Upper lobe of left lung (tissue), 6 donors: ENCODE results near the gene ETFA. TPM values are rescaled to one million over a fixed set of nuclear protein-coding genes. Genes with fewer than 3 reads are reported as not detected.

Experiments used
- ATAC-seq, 2 donors: fragments of 200-7000 bp; cut with Tn5 transposase; one replicate each; pipeline ENCODE4 v1.9.1; 2022; ENCODE audit warnings: mild to moderate bottlenecking in 2 of 2, moderate library complexity in 2 of 2; ENCODE audit not compliant: low FRiP score in 2 of 2
- DNase-seq, 2 donors: peaks; one replicate each; pipeline ENCODE4 v3.0.0-alpha.2; 2019 to 2020
- H3K27ac ChIP-seq, 4 donors: fragments of 200-600 bp; sonication (generic); one replicate each; pipeline ENCODE4 v1.5.1; 2016 to 2019
- H3K27me3 ChIP-seq, 4 donors: fragments of 200-600 bp; sonication (generic); one replicate each; pipeline ENCODE4 v1.5.1; 2017 to 2019
- H3K36me3 ChIP-seq, 4 donors: fragments of 200-600 bp; sonication (generic); one replicate each; pipeline ENCODE4 v1.5.1; 2016 to 2019
- H3K4me1 ChIP-seq, 4 donors: fragments of 200-600 bp; sonication (generic); one replicate each; pipeline ENCODE4 v1.5.1; 2018 to 2019
- H3K4me3 ChIP-seq, 4 donors: fragments of 200-600 bp; sonication (generic); one replicate each; pipeline ENCODE4 v1.5.1; 2017 to 2019; ENCODE audit warnings: mild to moderate bottlenecking in 2 of 4, moderate library complexity in 1 of 4
- H3K9me3 ChIP-seq, 4 donors: fragments of 200-600 bp; sonication (generic); one replicate each; pipeline ENCODE4 v1.5.1; 2018 to 2019
- CTCF ChIP-seq, 6 experiments: fragments of 450-650 bp in 4 of 6; fragments of 200-600 bp in 2 of 6; sonication (generic) in 2 of 6; IDR thresholded peaks; one replicate each; pipeline ENCODE4 v1.5.1; 2016 to 2019; ENCODE audit warnings: antibody characterized with exemption in 6 of 6
- EP300 ChIP-seq, 4 donors: sonication (generic); formaldehyde crosslinking; IDR thresholded peaks; one replicate each; pipeline ENCODE4 v1.5.1; 2017; ENCODE audit warnings: antibody characterized with exemption in 4 of 4, control low read depth in 2 of 4
- POLR2A ChIP-seq, 4 donors: fragments of 450-650 bp; IDR thresholded peaks; one replicate each; pipeline ENCODE4 v1.5.1; 2016 to 2017; ENCODE audit warnings: antibody characterized with exemption in 4 of 4, mild to moderate bottlenecking in 2 of 4
- POLR2AphosphoS5 ChIP-seq, 2 donors: sonication (generic); formaldehyde crosslinking; IDR thresholded peaks; one replicate each; pipeline ENCODE4 v1.5.1; 2017; ENCODE audit warnings: antibody characterized with exemption in 2 of 2
- WGBS, 2 donors: methylation state at CpG; one replicate each; pipeline ENCODE4 v1.1.5; 2017 to 2018; 5-methylcytosine and 5-hydroxymethylcytosine counted together
- total RNA-seq, 6 donors: library from RNA; depleted of rRNA in 4 of 6; stranded (reverse); fragments of >200 nt in 4 of 6; gene quantifications; one replicate each; pipeline versions ENCODE4 v1.1.0 to v1.2.1, GENCODE V29; 2016 to 2021
- donor health status: DM: no; HTN: no; CAD: no; lungs with moderate emphysema.
- donor health status: DM: no; HTN: yes; CAD: no; lungs with severe emphysema.

ETFA gene
- total RNA-seq, 6 donors from 2014 or later = 31.6 to 82.9 (median 68.7) TPM

GRCh38 chr15:76199106-76200082 lies 111.9 kb downstream of the ETFA start:
- TF ChIP-seq POLR2AphosphoS5 (IDR thresholded peaks at IDR 0.05) (no peak), EP300 (IDR thresholded peaks at IDR 0.05) (no peak), POLR2A (IDR thresholded peaks at IDR 0.05) (no peak), CTCF (IDR thresholded peaks at IDR 0.05) (no peak)
- Histone ChIP-seq H3K36me3 (peaks cover 0 to 8% (median 0%) of the 10 kb centered on the region in 4 donors), H3K4me3 (no peak overlapping the region), H3K4me1 (peaks cover 0 to 9% (median 5%) of the 10 kb centered on the region in 4 donors), H3K9me3 (no peaks in the 10 kb centered on the region), H3K27ac (no peak overlapping the region), H3K27me3 (no peaks in the 10 kb centered on the region)
- WGBS, 2 donors = 80 to 81% methylated on average over 19 of the region's 19 CpGs
- peak in 1 of 2 donors; percentile 43 for ATAC-seq
- DNase-seq = no peak

GRCh38 chr15:76198456-76199105 lies 112.7 kb downstream of the ETFA start:
- WGBS, 2 donors = 90 to 92% methylated on average over 2 to 6 of the region's 6 CpGs
- Histone ChIP-seq H3K27ac (no peak overlapping the region), H3K9me3 (no peaks in the 10 kb centered on the region), H3K4me1 (peaks cover 0 to 9% (median 5%) of the 10 kb centered on the region in 4 donors), H3K36me3 (peaks cover 0 to 1% (median 0%) of the 10 kb centered on the region in 4 donors), H3K27me3 (no peaks in the 10 kb centered on the region), H3K4me3 (no peak overlapping the region)
- ATAC-seq (no peak), DNase-seq (no peak)
- TF ChIP-seq CTCF (IDR thresholded peaks at IDR 0.05) (no peak), EP300 (IDR thresholded peaks at IDR 0.05) (no peak), POLR2A (IDR thresholded peaks at IDR 0.05) (no peak), POLR2AphosphoS5 (IDR thresholded peaks at IDR 0.05) (no peak)

DNA sequence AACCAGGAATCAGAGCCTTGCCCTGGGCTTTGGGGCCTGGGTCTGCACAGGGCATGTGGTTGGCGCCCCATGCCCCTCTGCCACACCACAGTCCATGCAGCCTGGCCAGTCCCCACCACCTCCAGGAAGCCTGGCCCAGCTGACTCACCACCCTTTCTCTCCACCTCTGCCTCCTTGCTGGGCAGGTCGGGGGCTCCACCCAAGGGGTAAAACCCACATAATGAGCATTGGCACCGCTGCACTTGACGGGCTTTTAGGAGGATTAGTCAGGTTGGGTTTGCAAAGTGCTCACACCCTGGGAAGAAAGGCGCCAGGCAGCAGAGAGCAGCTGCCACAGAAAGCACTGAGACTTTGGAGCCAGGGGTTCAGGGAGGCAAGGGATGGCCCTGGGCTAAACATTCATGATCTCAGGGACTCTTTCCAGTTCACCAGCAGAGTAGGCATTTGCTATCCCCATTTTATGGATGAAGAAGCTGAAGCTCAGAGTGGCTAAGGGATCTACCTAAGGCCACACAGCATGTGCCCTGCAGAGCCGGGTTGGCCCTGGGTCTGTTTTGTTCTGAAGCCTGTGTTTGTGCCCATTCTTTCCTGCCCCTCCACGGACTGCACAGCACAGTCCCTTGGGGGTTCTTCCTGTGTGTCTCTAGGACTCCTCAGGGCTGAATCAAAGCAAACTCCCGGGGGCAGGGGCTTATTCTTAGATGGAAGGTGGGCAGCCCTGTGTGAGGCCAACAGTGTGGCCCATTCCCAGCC lies 113.4 kb downstream of the ETFA start:
- peaks cover 0 to 9% (median 5%) of the 10 kb centered on the region in 4 donors for H3K4me1 ChIP-seq
- DNase-seq (no peak), ATAC-seq (no peak)
- no peaks in the 10 kb centered on the region for H3K27me3 ChIP-seq
- H3K4me3 ChIP-seq = no peak overlapping the region
- H3K9me3 ChIP-seq = no peaks in the 10 kb centered on the region
- WGBS, 2 donors = 87 to 93% methylated on average over 5 to 8 of the region's 8 CpGs
- no peak for TF ChIP-seq CTCF (IDR thresholded peaks at IDR 0.05)
- TF ChIP-seq POLR2AphosphoS5 (IDR thresholded peaks at IDR 0.05) = no peak
- no peak for TF ChIP-seq POLR2A (IDR thresholded peaks at IDR 0.05)
- no peak for TF ChIP-seq EP300 (IDR thresholded peaks at IDR 0.05)
- no peaks in the 10 kb centered on the region for H3K36me3 ChIP-seq
- H3K27ac ChIP-seq = no peak overlapping the region

- no peaks in the 10 kb centered on the region for H3K36me3 ChIP-seq
- DNase-seq (no peak), ATAC-seq (peak in 1 of 2 donors; percentile 48)
- TF ChIP-seq POLR2A (IDR thresholded peaks at IDR 0.05) (no peak), CTCF (IDR thresholded peaks at IDR 0.05) (no peak), EP300 (IDR thresholded peaks at IDR 0.05) (no peak), POLR2AphosphoS5 (IDR thresholded peaks at IDR 0.05) (no peak)
- H3K4me1 ChIP-seq = peaks cover 3 to 14% (median 5%) of the 10 kb centered on the region in 4 donors
- no peak overlapping the region for H3K27ac ChIP-seq
- H3K4me3 ChIP-seq = no peak overlapping the region
- no peaks in the 10 kb centered on the region for H3K9me3 ChIP-seq
- H3K27me3 ChIP-seq = peaks cover 0 to 4% (median 2%) of the 10 kb centered on the region in 4 donors
- WGBS, 2 donors = 54 to 73% methylated on average over 13 to 17 of the region's 18 CpGs
Measured at GRCh38 chr15:76196269-76197231, 114.7 kb downstream of the ETFA start.
